ENCODE data around the gene PCDHB4.
"Not testable (repeated sequence)": the region's sequence is repeated elsewhere in the genome, so short reads cannot be mapped to it uniquely, and the experiment has no call there.

Gene PCDHB4

DNA sequence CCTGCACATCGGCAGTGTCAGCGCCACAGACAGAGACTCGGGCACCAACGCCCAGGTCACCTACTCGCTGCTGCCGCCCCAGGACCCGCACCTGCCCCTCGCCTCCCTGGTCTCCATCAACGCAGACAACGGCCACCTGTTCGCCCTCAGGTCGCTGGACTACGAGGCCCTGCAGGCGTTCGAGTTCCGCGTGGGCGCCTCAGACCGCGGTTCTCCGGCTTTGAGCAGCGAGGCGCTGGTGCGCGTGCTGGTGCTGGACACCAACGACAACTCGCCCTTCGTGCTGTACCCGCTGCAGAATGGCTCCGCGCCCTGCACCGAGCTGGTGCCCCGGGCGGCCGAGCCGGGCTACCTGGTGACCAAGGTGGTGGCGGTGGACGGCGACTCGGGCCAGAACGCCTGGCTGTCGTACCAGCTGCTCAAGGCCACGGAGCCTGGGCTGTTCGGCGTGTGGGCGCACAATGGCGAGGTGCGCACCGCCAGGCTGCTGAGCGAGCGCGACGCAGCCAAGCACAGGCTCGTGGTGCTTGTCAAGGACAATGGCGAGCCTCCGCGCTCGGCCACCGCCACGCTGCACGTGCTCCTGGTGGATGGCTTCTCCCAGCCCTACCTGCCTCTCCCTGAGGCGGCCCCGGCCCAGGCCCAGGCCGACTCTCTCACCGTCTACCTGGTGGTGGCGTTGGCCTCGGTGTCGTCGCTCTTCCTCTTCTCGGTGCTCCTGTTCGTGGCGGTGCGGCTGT, 1.9 kb downstream of the PCDHB4 start:
- not testable (repeated sequence) for H3K27me3 Mint-ChIP-seq (ENCODE audit: low read depth); H3K27ac Mint-ChIP-seq; H3K36me3 Mint-ChIP-seq (ENCODE audit: low read depth); H3K4me3 Mint-ChIP-seq; H3K4me1 Mint-ChIP-seq (ENCODE audit: low read depth)
- H3K9me3 Mint-ChIP-seq = peaks cover 23% of the 10 kb centered on the region

DNA sequence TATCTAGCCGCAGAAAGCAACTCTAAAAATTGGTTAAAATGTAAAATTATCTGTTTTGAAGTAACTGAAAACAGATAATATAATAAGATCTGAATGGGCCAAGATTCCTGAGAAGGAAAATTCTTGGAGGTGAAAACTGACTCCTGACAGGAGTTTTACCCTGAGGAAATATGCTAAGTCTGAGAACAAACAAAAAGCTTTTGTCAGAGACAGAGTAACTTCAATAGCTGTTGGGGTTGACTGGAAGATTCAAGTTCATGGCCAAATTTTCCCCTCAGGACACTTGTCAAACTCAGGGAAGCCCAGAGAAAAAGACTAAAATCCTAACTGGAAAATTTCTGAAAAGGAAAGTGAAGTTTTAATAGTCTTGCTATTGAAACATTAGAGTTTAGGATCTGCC, 5.7 kb downstream of the PCDHB4 start:
- no peaks in the 10 kb centered on the region for H3K4me1 Mint-ChIP-seq (ENCODE audit: low read depth)
- H3K36me3 Mint-ChIP-seq (ENCODE audit: low read depth) = no peaks in the 10 kb centered on the region
- H3K27ac Mint-ChIP-seq = no peak overlapping the region
- H3K4me3 Mint-ChIP-seq = no peak overlapping the region
- peaks cover 16% of the 10 kb centered on the region for H3K9me3 Mint-ChIP-seq
- no peaks in the 10 kb centered on the region for H3K27me3 Mint-ChIP-seq (ENCODE audit: low read depth)

DNA sequence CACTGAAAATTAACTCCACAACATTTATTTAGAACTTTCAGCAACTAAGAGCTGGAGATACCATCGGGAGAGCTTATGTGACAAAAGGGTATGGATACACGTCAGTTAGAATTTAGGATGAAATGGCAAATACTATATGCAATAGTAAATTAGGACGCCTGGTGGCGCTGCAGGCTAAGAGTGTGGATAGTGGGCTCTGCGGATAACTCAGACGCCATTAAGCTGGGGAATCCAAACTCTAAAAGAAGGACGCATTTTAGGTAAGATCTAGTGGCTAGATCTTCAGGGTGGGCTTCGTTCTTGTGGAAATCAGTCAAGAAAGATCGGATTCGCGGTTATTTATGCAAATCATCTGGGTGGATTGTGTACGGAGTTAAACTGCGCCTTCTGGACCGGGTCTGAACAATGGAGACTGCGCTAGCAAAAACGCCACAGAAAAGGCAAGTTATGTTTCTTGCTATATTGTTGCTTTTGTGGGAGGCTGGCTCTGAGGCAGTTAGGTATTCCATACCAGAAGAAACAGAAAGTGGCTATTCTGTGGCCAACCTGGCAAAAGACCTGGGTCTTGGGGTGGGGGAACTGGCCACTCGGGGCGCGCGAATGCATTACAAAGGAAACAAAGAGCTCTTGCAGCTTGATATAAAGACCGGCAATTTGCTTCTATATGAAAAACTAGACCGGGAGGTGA, 13.6 kb downstream of the PCDHB4 start, which contains the start of gene PCDHB5:
PCDHB5 (plus strand) TSS at position 177 of the 688 bp plus-strand sequence; CDS start at position 406, 229 bp downstream.
- Mint-ChIP-seq H3K27me3 (ENCODE audit: low read depth) (no peaks in the 10 kb centered on the region), H3K9me3 (peaks cover 49% of the 10 kb centered on the region), H3K27ac (no peak within 1 kb of the TSS), H3K36me3 (ENCODE audit: low read depth) (peaks cover 2% of the 10 kb centered on the region), H3K4me1 (ENCODE audit: low read depth) (peaks cover 4% of the 10 kb centered on the region), H3K4me3 (no peak within 1 kb of the TSS)

DNA sequence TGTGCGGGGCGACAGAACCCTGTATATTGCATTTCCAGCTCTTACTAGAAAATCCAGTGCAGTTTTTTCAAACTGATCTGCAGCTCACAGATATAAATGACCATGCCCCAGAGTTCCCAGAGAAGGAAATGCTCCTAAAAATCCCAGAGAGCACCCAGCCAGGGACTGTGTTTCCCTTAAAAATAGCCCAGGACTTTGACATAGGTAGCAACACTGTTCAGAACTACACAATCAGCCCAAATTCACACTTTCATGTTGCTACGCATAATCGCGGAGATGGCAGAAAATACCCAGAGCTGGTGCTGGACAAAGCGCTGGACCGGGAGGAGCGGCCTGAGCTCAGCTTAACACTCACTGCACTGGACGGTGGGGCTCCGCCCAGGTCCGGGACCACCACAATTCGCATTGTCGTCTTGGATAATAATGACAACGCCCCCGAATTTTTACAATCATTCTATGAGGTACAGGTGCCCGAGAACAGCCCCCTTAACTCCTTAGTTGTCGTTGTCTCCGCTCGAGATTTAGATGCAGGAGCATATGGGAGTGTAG, 14.2 kb downstream of the PCDHB4 start:
- no peak overlapping the region for H3K27ac Mint-ChIP-seq
- H3K4me1 Mint-ChIP-seq (ENCODE audit: low read depth) = peaks cover 4% of the 10 kb centered on the region
- H3K36me3 Mint-ChIP-seq (ENCODE audit: low read depth) = peaks cover 2% of the 10 kb centered on the region
- H3K4me3 Mint-ChIP-seq = no peak overlapping the region
- H3K27me3 Mint-ChIP-seq (ENCODE audit: low read depth) = no peaks in the 10 kb centered on the region
- peaks cover 45% of the 10 kb centered on the region for H3K9me3 Mint-ChIP-seq

DNA sequence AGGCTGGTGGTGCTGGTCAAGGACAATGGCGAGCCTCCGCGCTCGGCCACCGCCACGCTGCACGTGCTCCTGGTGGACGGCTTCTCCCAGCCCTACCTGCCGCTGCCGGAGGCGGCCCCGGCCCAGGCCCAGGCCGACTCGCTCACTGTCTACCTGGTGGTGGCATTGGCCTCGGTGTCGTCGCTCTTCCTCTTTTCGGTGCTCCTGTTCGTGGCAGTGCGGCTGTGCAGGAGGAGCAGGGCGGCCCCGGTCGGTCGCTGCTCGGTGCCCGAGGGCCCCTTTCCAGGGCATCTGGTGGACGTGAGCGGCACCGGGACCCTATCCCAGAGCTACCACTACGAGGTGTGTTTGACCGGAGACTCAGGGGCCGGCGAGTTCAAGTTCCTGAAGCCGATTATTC, 15.7 kb downstream of the PCDHB4 start:
- H3K4me1 Mint-ChIP-seq (ENCODE audit: low read depth); H3K4me3 Mint-ChIP-seq; H3K36me3 Mint-ChIP-seq (ENCODE audit: low read depth); H3K27me3 Mint-ChIP-seq (ENCODE audit: low read depth); H3K27ac Mint-ChIP-seq: not testable (repeated sequence)
- peaks cover 44% of the 10 kb centered on the region for H3K9me3 Mint-ChIP-seq

DNA sequence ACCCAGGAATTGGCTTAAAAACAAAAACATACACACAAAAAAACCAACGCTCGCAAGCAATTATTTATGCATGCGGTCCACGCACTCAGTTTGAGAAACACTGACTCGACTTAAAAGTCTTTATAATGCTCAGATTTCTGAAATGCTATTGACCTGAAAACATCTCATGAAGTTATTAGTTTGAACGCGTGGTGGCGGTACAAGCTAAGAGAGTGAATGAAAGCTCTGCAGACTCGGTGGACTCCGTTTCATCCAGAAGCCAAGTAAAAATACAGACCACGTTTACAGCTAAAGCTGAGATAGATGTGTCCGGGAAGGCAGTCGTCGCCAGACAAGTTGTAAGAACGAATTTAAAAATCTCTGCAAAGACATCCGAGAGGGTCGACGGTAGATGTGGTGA, 28.2 kb downstream of the PCDHB4 start, which contains the start of gene PCDHB6:
PCDHB6 (plus strand) TSS at position 246 of the 400 bp plus-strand sequence. CDS start 201 bp downstream, outside the sequence.
- Mint-ChIP-seq H3K36me3 (ENCODE audit: low read depth) (peaks cover 1% of the 10 kb centered on the region), H3K9me3 (peaks cover 29% of the 10 kb centered on the region), H3K4me1 (ENCODE audit: low read depth) (no peaks in the 10 kb centered on the region), H3K4me3 (no peak within 1 kb of the TSS), H3K27ac (peak within 1 kb of the TSS; percentile 55), H3K27me3 (ENCODE audit: low read depth) (no peaks in the 10 kb centered on the region)

DNA sequence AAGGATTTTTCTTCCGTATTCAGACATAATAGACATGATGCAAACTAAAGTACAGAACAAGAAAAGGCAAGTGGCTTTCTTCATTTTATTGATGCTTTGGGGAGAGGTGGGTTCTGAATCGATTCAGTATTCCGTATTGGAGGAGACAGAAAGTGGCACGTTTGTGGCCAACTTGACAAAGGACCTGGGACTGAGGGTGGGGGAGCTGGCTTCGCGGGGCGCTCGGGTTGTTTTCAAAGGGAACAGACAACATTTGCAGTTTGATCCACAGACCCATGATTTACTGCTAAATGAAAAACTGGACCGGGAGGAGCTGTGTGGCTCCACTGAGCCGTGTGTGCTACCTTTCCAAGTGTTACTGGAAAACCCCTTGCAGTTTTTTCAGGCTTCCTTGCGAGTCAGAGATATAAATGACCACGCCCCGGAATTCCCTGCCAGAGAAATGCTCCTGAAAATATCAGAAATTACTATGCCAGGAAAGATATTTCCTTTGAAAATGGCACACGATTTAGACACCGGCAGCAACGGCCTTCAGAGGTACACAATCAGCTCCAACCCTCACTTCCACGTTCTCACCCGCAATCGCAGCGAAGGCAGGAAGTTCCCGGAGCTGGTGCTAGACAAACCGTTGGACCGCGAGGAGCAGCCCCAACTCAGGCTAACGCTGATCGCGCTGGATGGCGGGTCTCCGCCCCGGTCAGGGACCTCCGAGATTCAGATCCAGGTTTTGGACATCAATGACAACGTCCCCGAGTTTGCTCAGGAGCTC, 28.8 kb downstream of the PCDHB4 start:
- peaks cover 1% of the 10 kb centered on the region for H3K36me3 Mint-ChIP-seq (ENCODE audit: low read depth)

DNA sequence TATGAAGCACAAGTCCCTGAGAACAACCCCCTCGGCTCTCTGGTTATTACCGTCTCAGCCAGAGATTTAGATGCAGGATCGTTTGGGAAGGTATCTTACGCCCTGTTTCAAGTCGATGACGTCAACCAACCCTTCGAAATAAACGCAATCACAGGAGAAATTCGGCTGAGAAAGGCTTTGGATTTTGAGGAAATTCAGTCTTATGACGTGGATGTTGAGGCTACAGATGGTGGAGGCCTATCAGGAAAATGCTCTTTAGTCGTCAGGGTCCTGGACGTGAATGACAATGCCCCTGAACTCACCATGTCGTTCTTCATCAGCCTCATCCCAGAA, 29.3 kb downstream of the PCDHB4 start:
- no peak overlapping the region for H3K27ac Mint-ChIP-seq
- no peaks in the 10 kb centered on the region for H3K27me3 Mint-ChIP-seq (ENCODE audit: low read depth)
- peaks cover 35% of the 10 kb centered on the region for H3K9me3 Mint-ChIP-seq
- no peak overlapping the region for H3K4me3 Mint-ChIP-seq
- no peaks in the 10 kb centered on the region for H3K4me1 Mint-ChIP-seq (ENCODE audit: low read depth)
- H3K36me3 Mint-ChIP-seq (ENCODE audit: low read depth) = peaks cover 1% of the 10 kb centered on the region

More for the DNA sequence above, 28.8 kb downstream of the PCDHB4 start:
- no peaks in the 10 kb centered on the region for H3K4me1 Mint-ChIP-seq (ENCODE audit: low read depth)
- H3K4me3 Mint-ChIP-seq = no peak overlapping the region
- H3K9me3 Mint-ChIP-seq = peaks cover 31% of the 10 kb centered on the region
- H3K27ac Mint-ChIP-seq = no peak overlapping the region
- H3K27me3 Mint-ChIP-seq (ENCODE audit: low read depth) = no peaks in the 10 kb centered on the region

DNA sequence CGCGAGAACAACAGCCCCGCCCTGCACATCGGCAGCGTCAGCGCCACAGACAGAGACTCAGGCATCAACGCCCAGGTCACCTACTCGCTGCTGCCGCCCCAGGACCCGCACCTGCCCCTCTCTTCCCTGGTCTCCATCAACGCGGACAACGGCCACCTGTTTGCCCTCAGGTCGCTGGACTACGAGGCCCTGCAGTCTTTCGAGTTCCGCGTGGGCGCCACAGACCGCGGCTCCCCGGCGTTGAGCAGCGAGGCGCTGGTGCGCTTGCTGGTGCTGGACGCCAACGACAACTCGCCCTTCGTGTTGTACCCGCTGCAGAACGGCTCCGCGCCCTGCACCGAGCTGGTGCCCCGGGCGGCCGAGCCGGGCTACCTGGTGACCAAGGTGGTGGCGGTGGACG, 30.0 kb downstream of the PCDHB4 start:
- not testable (repeated sequence) for H3K4me3 Mint-ChIP-seq; H3K4me1 Mint-ChIP-seq (ENCODE audit: low read depth); H3K36me3 Mint-ChIP-seq (ENCODE audit: low read depth); H3K27ac Mint-ChIP-seq; H3K27me3 Mint-ChIP-seq (ENCODE audit: low read depth)
- H3K9me3 Mint-ChIP-seq = peaks cover 42% of the 10 kb centered on the region

DNA sequence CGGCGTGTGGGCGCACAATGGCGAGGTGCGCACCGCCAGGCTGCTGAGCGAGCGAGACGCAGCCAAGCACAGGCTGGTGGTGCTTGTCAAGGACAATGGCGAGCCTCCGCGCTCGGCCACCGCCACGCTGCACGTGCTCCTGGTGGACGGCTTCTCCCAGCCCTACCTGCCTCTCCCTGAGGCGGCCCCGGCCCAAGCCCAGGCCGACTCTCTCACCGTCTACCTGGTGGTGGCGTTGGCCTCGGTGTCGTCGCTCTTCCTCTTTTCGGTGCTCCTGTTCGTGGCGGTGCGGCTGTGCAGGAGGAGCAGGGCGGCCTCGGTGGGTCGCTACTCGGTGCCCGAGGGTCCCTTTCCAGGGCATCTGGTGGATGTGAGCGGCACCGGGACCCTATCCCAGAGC, 30.5 kb downstream of the PCDHB4 start:
- H3K27ac Mint-ChIP-seq; H3K4me3 Mint-ChIP-seq; H3K36me3 Mint-ChIP-seq (ENCODE audit: low read depth); H3K27me3 Mint-ChIP-seq (ENCODE audit: low read depth); H3K4me1 Mint-ChIP-seq (ENCODE audit: low read depth): not testable (repeated sequence)
- H3K9me3 Mint-ChIP-seq = peaks cover 46% of the 10 kb centered on the region

DNA sequence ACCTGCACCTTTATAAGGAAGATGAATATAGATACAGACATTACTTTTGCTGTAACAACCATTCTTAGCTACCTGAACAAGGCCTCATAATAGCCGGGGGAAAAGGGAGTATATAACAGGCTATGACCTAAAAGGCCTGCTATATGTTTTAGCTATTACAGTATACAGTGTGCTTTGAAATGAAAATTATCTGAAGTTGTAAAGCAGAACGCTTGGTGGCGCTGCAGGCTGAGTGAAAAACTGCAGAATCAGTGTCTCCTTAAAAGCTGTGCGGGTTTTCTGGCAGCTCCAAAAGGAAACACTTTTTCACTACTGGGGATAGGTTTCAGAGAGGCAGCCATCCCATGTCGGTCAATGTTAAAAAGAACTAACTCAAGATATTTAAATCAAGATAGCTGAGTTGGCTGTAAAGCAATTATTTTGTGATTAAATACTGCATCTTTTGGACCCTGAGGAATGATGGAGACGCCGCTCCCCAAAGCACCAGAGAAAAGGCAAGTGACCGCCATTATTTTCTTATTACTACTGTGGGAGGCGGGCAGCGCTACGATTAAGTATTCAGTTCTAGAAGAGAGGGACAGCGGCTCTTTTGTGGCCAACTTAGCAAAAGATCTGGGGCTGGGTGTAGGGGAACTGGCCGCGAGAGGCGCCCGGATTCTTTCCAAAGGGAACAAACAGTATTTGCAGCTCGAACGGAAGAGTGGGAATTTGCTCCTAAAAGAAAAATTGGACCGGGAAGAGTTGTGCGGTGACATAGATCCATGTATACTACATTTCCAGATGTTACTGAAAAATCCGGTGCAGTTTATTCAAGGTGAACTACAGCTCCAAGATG, 34.1 kb downstream of the PCDHB4 start:
- H3K27me3 Mint-ChIP-seq (ENCODE audit: low read depth) = no peaks in the 10 kb centered on the region
- peaks cover 1% of the 10 kb centered on the region for H3K36me3 Mint-ChIP-seq (ENCODE audit: low read depth)
- H3K4me3 Mint-ChIP-seq = no peak overlapping the region
- no peaks in the 10 kb centered on the region for H3K4me1 Mint-ChIP-seq (ENCODE audit: low read depth)
- peaks cover 52% of the 10 kb centered on the region for H3K9me3 Mint-ChIP-seq
- no peak overlapping the region for H3K27ac Mint-ChIP-seq

DNA sequence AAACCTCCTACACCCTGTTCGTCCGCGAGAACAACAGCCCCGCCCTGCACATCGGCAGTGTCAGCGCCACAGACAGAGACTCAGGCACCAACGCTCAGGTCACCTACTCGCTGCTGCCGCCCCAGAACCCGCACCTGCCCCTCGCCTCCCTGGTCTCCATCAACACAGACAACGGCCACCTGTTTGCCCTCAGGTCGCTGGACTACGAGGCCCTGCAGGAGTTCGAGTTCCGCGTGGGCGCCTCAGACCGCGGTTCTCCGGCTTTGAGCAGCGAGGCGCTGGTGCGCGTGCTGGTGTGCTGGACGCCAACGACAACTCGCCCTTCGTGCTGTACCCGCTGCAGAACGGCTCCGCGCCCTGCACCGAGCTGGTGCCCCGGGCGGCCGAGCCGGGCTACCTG, 35.7 kb downstream of the PCDHB4 start:
- not testable (repeated sequence) for H3K4me3 Mint-ChIP-seq; H3K4me1 Mint-ChIP-seq (ENCODE audit: low read depth); H3K36me3 Mint-ChIP-seq (ENCODE audit: low read depth); H3K27ac Mint-ChIP-seq; H3K27me3 Mint-ChIP-seq (ENCODE audit: low read depth)
- H3K9me3 Mint-ChIP-seq = peaks cover 45% of the 10 kb centered on the region

DNA sequence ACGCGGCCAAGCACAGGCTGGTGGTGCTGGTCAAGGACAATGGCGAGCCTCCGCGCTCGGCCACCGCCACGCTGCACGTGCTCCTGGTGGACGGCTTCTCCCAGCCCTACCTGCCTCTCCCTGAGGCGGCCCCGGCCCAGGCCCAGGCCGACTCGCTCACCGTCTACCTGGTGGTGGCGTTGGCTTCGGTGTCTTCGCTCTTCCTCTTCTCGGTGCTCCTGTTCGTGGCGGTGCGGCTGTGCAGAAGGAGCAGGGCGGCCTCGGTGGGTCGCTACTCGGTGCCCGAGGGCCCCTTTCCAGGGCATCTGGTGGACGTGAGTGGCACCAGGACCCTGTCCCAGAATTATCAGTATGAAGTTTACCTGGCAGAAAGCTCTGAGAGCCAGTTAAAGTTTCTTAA, 36.3 kb downstream of the PCDHB4 start:
- peaks cover 39% of the 10 kb centered on the region for H3K9me3 Mint-ChIP-seq
- not testable (repeated sequence) for H3K4me3 Mint-ChIP-seq; H3K27me3 Mint-ChIP-seq (ENCODE audit: low read depth); H3K36me3 Mint-ChIP-seq (ENCODE audit: low read depth); H3K4me1 Mint-ChIP-seq (ENCODE audit: low read depth); H3K27ac Mint-ChIP-seq
